DND-41 (cell line): ENCODE measurements around the gene PAK1.

Experiments used
- EZH2 ChIP-seq: IDR thresholded peaks from 3 replicates; pipeline ENCODE4 v1.6.1; 2012; ENCODE audit warnings: borderline replicate concordance, low read depth, mild to moderate bottlenecking, moderate library complexity, low read length, inconsistent platforms; ENCODE audit not compliant: severe bottlenecking
- TF ChIP-seq, protein P1 (sequence below): IDR thresholded peaks from 2 replicates; pipeline ENCODE4 v1.5.1; 2012; ENCODE audit warnings: borderline replicate concordance, low read length, moderate library complexity, mild to moderate bottlenecking; ENCODE audit not compliant: poor library complexity, severe bottlenecking; ENCODE audit errors: extremely low read depth

DNA sequence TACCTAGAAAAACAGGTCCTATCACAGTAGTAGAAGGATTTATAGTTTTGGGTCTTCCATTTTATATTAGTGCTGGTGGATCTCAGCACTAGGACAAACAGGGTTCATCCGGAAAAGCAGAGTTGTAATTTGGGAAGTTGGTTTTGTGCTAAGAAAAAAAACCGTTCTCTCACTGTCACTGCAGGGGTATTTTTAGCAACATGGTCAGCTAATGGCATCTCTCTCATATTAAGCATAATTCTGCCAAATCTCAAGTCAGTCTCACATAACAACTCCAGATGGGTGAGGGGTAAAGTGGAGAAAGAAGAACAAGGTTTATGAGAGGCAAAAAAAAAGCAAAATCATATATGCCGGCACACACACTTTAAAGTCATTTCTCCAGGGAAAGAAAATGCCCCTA is 120.8 kb downstream of the PAK1 start:
- TF ChIP-seq, protein P1, sequence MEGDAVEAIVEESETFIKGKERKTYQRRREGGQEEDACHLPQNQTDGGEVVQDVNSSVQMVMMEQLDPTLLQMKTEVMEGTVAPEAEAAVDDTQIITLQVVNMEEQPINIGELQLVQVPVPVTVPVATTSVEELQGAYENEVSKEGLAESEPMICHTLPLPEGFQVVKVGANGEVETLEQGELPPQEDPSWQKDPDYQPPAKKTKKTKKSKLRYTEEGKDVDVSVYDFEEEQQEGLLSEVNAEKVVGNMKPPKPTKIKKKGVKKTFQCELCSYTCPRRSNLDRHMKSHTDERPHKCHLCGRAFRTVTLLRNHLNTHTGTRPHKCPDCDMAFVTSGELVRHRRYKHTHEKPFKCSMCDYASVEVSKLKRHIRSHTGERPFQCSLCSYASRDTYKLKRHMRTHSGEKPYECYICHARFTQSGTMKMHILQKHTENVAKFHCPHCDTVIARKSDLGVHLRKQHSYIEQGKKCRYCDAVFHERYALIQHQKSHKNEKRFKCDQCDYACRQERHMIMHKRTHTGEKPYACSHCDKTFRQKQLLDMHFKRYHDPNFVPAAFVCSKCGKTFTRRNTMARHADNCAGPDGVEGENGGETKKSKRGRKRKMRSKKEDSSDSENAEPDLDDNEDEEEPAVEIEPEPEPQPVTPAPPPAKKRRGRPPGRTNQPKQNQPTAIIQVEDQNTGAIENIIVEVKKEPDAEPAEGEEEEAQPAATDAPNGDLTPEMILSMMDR: no peak
- TF ChIP-seq EZH2: no peak
